Karpas-422 (cell line): ENCODE data around the gene CACYBP. TPM values are rescaled to one million over a fixed set of nuclear protein-coding genes. Genes with fewer than 3 reads are reported as not detected.

ENCODE experiments used
- DNase-seq: peaks from one replicate; pipeline ENCODE4 v3.0.0-alpha.2; 2015
- H2AFZ ChIP-seq: fragments of 200-600 bp; sonication (generic); 2 replicates; pipeline ENCODE4 v1.6.1; 2014; ENCODE audit warnings: antibody characterized with exemption, low read length, mixed read lengths
- H3K27ac ChIP-seq: fragments of 200-600 bp; sonication (generic); 2 replicates; pipeline ENCODE4 v1.5.1; 2014; ENCODE audit warnings: mild to moderate bottlenecking, low read length, moderate library complexity
- H3K27me3 ChIP-seq: fragments of 200-600 bp; sonication (generic); 2 replicates; pipeline ENCODE4 v1.6.1; 2014; ENCODE audit warnings: low read length, mixed read lengths
- H3K36me3 ChIP-seq: fragments of 200-600 bp; sonication (generic); 2 replicates; pipeline ENCODE4 v1.6.1; 2014; ENCODE audit warnings: low read length, mixed read lengths; ENCODE audit not compliant: insufficient read depth
- H3K4me1 ChIP-seq: fragments of 200-600 bp; sonication (generic); 2 replicates; pipeline ENCODE4 v1.6.1; 2014; ENCODE audit warnings: mild to moderate bottlenecking, low read length, mixed read lengths
- H3K4me2 ChIP-seq: fragments of 200-600 bp; sonication (generic); 2 replicates; pipeline ENCODE4 v1.6.1; 2014; ENCODE audit warnings: low read length, low read depth, mild to moderate bottlenecking; ENCODE audit not compliant: poor library complexity, severe bottlenecking
- H3K4me3 ChIP-seq: fragments of 200-600 bp; sonication (generic); 2 replicates; pipeline ENCODE4 v1.5.1; 2014; ENCODE audit warnings: mild to moderate bottlenecking, antibody characterized with exemption, low read length, mixed read lengths
- H3K79me2 ChIP-seq: fragments of 200-600 bp; sonication (generic); 2 replicates; pipeline ENCODE4 v1.6.1; 2014; ENCODE audit warnings: mild to moderate bottlenecking, low read length, mixed read lengths
- H3K9ac ChIP-seq: fragments of 200-600 bp; sonication (generic); 2 replicates; pipeline ENCODE4 v1.6.0; 2014; ENCODE audit warnings: low read length
- H3K9me2 ChIP-seq: fragments of 200-600 bp; sonication (generic), shearing (Covaris generic); replicated peaks from 2 replicates; pipeline ENCODE4 v1.6.0; 2014; ENCODE audit warnings: mild to moderate bottlenecking, low read length, moderate library complexity; ENCODE audit not compliant: insufficient read depth
- H3K9me3 ChIP-seq: fragments of 300-700, 200-600 bp; sonication (generic); 2 replicates; pipeline ENCODE4 v1.6.1; 2014; ENCODE audit warnings: low read length, mixed read lengths
- H4K20me1 ChIP-seq: fragments of 200-600 bp; sonication (generic); 2 replicates; pipeline ENCODE4 v1.6.1; 2014; ENCODE audit warnings: mild to moderate bottlenecking, antibody characterized with exemption, low read length, low read depth; ENCODE audit not compliant: insufficient read depth
- total RNA-seq: library from RNA; depleted of rRNA; stranded (reverse); fragments of >200 nt; shearing (Covaris generic); gene quantifications from 2 replicates; pipeline ENCODE4 v1.2.3, GENCODE V29; 2014; ENCODE audit warnings: low replicate concordance

The CACYBP gene
- total RNA-seq, 1 experiment from 2014 or later, result 93.4 TPM

GRCh38 chr1:174967845-174968705 is 31.7 kb upstream of the CACYBP start:
- DNase-seq, result no peak
- no peaks in the 10 kb centered on the region for H3K9me3 ChIP-seq
- H4K20me1 ChIP-seq, result no peaks in the 10 kb centered on the region
- H2AFZ ChIP-seq, result no peak overlapping the region
- no peak overlapping the region for H3K27ac ChIP-seq
- 0 out of 2 replicates have a peak, but pooled peaks cover 3% of the 10 kb centered on the region for H3K9me2 ChIP-seq
- H3K36me3 ChIP-seq, result no peaks in the 10 kb centered on the region
- H3K4me2 ChIP-seq, result no peak overlapping the region
- no peak overlapping the region for H3K4me3 ChIP-seq
- peaks cover 22% of the 10 kb centered on the region for H3K4me1 ChIP-seq
- no peaks in the 10 kb centered on the region for H3K27me3 ChIP-seq
- no peaks in the 10 kb centered on the region for H3K79me2 ChIP-seq
- no peak overlapping the region for H3K9ac ChIP-seq

- H3K4me1 ChIP-seq, result peaks cover 17% of the 10 kb centered on the region
- H3K79me2 ChIP-seq, result no peaks in the 10 kb centered on the region
- no peak overlapping the region for H3K27ac ChIP-seq
- H3K9me2 ChIP-seq, result 0 out of 2 replicates have a peak, but pooled peaks cover 3% of the 10 kb centered on the region
- H3K9me3 ChIP-seq, result no peaks in the 10 kb centered on the region
- no peak overlapping the region for H2AFZ ChIP-seq
- H3K27me3 ChIP-seq, result no peaks in the 10 kb centered on the region
- H4K20me1 ChIP-seq, result no peaks in the 10 kb centered on the region
- DNase-seq, result no peak
- no peaks in the 10 kb centered on the region for H3K36me3 ChIP-seq
- no peak overlapping the region for H3K4me3 ChIP-seq
- H3K4me2 ChIP-seq, result no peak overlapping the region
- H3K9ac ChIP-seq, result no peak overlapping the region
Observed at GRCh38 chr1:174968750-174969244, 30.9 kb upstream of the CACYBP start.

GRCh38 chr1:174969977-174970376 is 29.8 kb upstream of the CACYBP start:
- no peaks in the 10 kb centered on the region for H3K9me3 ChIP-seq
- peaks cover 9% of the 10 kb centered on the region for H3K4me1 ChIP-seq
- no peak overlapping the region for H3K27ac ChIP-seq
- no peaks in the 10 kb centered on the region for H3K79me2 ChIP-seq
- no peak overlapping the region for H2AFZ ChIP-seq
- H3K4me3 ChIP-seq, result no peak overlapping the region
- DNase-seq, result no peak
- H3K27me3 ChIP-seq, result no peaks in the 10 kb centered on the region
- no peaks in the 10 kb centered on the region for H4K20me1 ChIP-seq
- H3K9me2 ChIP-seq, result 0 out of 2 replicates have a peak, but pooled peaks cover 3% of the 10 kb centered on the region
- H3K36me3 ChIP-seq, result no peaks in the 10 kb centered on the region
- no peak overlapping the region for H3K9ac ChIP-seq
- H3K4me2 ChIP-seq, result no peak overlapping the region

- H3K27me3 ChIP-seq, result no peaks in the 10 kb centered on the region
- peaks cover 9% of the 10 kb centered on the region for H3K4me1 ChIP-seq
- no peaks in the 10 kb centered on the region for H3K9me3 ChIP-seq
- no peaks in the 10 kb centered on the region for H3K36me3 ChIP-seq
- H2AFZ ChIP-seq, result 0 out of 2 replicates have a peak overlapping the region, but pooled peaks have one; percentile 42
- H4K20me1 ChIP-seq, result no peaks in the 10 kb centered on the region
- DNase-seq, result no peak
- H3K79me2 ChIP-seq, result no peaks in the 10 kb centered on the region
- no peak overlapping the region for H3K9ac ChIP-seq
- H3K9me2 ChIP-seq, result 0 out of 2 replicates have a peak, but pooled peaks cover 3% of the 10 kb centered on the region
- no peak overlapping the region for H3K4me2 ChIP-seq
- no peak overlapping the region for H3K4me3 ChIP-seq
- 0 out of 2 replicates have a peak overlapping the region, but pooled peaks have one; percentile 27 for H3K27ac ChIP-seq
Observed at GRCh38 chr1:174971466-174971865, 28.3 kb upstream of the CACYBP start.

GRCh38 chr1:174971902-174972301 is 27.8 kb upstream of the CACYBP start:
- H3K27ac ChIP-seq, result peak overlapping the region; percentile 27
- 0 out of 2 replicates have a peak, but pooled peaks cover 3% of the 10 kb centered on the region for H3K9me2 ChIP-seq
- DNase-seq, result no peak
- H3K27me3 ChIP-seq, result no peaks in the 10 kb centered on the region
- H2AFZ ChIP-seq, result peak overlapping the region; percentile 42; the same call in 1 of the 2 replicates
- no peaks in the 10 kb centered on the region for H3K9me3 ChIP-seq
- no peaks in the 10 kb centered on the region for H4K20me1 ChIP-seq
- H3K4me2 ChIP-seq, result no peak overlapping the region
- no peaks in the 10 kb centered on the region for H3K36me3 ChIP-seq
- H3K9ac ChIP-seq, result no peak overlapping the region; the same call in 1 of the 2 replicates
- H3K4me3 ChIP-seq, result no peak overlapping the region
- H3K79me2 ChIP-seq, result no peaks in the 10 kb centered on the region
- peaks cover 9% of the 10 kb centered on the region for H3K4me1 ChIP-seq

GRCh38 chr1:174974711-174975119 is 25.0 kb upstream of the CACYBP start:
- Histone ChIP-seq H3K27me3 (no peaks in the 10 kb centered on the region), H3K4me1 (peaks cover 9% of the 10 kb centered on the region), H3K9me2 (0 out of 2 replicates have a peak, but pooled peaks cover 3% of the 10 kb centered on the region), H4K20me1 (no peaks in the 10 kb centered on the region), H3K79me2 (no peaks in the 10 kb centered on the region), H3K4me3 (no peak overlapping the region), H3K4me2 (no peak overlapping the region), H2AFZ (no peak overlapping the region), H3K9ac (no peak overlapping the region), H3K9me3 (no peaks in the 10 kb centered on the region), H3K36me3 (no peaks in the 10 kb centered on the region), H3K27ac (no peak overlapping the region)
- no peak for DNase-seq

- Histone ChIP-seq H3K27me3 (no peaks in the 10 kb centered on the region), H3K9me3 (no peaks in the 10 kb centered on the region), H3K27ac (no peak overlapping the region), H3K9ac (no peak overlapping the region), H3K9me2 (no peaks in the 10 kb centered on the region), H4K20me1 (no peaks in the 10 kb centered on the region), H3K36me3 (no peaks in the 10 kb centered on the region), H3K4me1 (peaks cover 9% of the 10 kb centered on the region), H3K4me3 (no peak overlapping the region), H2AFZ (no peak overlapping the region), H3K79me2 (no peaks in the 10 kb centered on the region), H3K4me2 (no peak overlapping the region)
- no peak for DNase-seq
Observed at GRCh38 chr1:174975764-174976163, 24.0 kb upstream of the CACYBP start.

- peaks cover 6% of the 10 kb centered on the region for H3K4me1 ChIP-seq
- no peaks in the 10 kb centered on the region for H3K9me3 ChIP-seq
- no peaks in the 10 kb centered on the region for H3K27me3 ChIP-seq
- no peak for DNase-seq
- H3K4me3 ChIP-seq, result no peak overlapping the region
- no peaks in the 10 kb centered on the region for H3K9me2 ChIP-seq
- H3K4me2 ChIP-seq, result no peak overlapping the region
- no peak overlapping the region for H3K9ac ChIP-seq
- H3K36me3 ChIP-seq, result no peaks in the 10 kb centered on the region
- H3K27ac ChIP-seq, result no peak overlapping the region
- H4K20me1 ChIP-seq, result no peaks in the 10 kb centered on the region
- no peak overlapping the region for H2AFZ ChIP-seq
- H3K79me2 ChIP-seq, result no peaks in the 10 kb centered on the region
Observed at GRCh38 chr1:174976436-174977108, 23.2 kb upstream of the CACYBP start.
